Activated CD8-positive, alpha-beta T cell treated with anti-CD3 and anti-CD28 coated beads for 36 hours (primary cell): ENCODE results near the gene PSD4. TPM values are rescaled to one million over a fixed set of nuclear protein-coding genes. Genes with fewer than 3 reads are reported as not detected.

Experiments used
- ATAC-seq: fragments of 200-7000 bp; cut with Tn5 transposase; one replicate; pipeline ENCODE4 v1.10.0; 2021; ENCODE audit warnings: mild to moderate bottlenecking, moderate library complexity
- CTCF ChIA-PET: fragments of 350-600 bp; sonication (Branson Sonifier 250); formaldehyde crosslinking; loops from one replicate; lab custom pipeline; 2021; ENCODE audit warnings: antibody characterized with exemption; lab: Charles Lee
- POLR2A ChIA-PET: fragments of 350-600 bp; sonication (Branson Sonifier 250); formaldehyde crosslinking; loops from one replicate; lab custom pipeline; 2021; ENCODE audit warnings: antibody characterized with exemption; lab: Charles Lee
- DNase-seq: peaks from one replicate; pipeline ENCODE4 v3.0.0-alpha.2; 2020
- H3K27ac Mint-ChIP-seq: one replicate; pipeline ENCODE4 v1.8.0; 2021; ENCODE audit warnings: mild to moderate bottlenecking, mixed read lengths
- H3K27me3 Mint-ChIP-seq: one replicate; pipeline ENCODE4 v1.8.0; 2021; ENCODE audit warnings: mixed read lengths
- H3K36me3 Mint-ChIP-seq: one replicate; pipeline ENCODE4 v1.8.0; 2021; ENCODE audit warnings: low read depth, mixed read lengths
- H3K4me1 Mint-ChIP-seq: one replicate; pipeline ENCODE4 v1.8.0; 2021; ENCODE audit warnings: low read depth, mixed read lengths
- H3K4me3 Mint-ChIP-seq: one replicate; pipeline ENCODE4 v1.8.0; 2021; ENCODE audit warnings: mild to moderate bottlenecking, moderate library complexity, mixed read lengths
- H3K9me3 Mint-ChIP-seq: one replicate; pipeline ENCODE4 v1.8.0; 2021; ENCODE audit warnings: mixed read lengths
- intact Hi-C: fragments of 100-400 bp; cut with micrococcal nuclease; formaldehyde crosslinking; loops from one replicate; pipeline ENCODE4 v1.10.0; 2022
- total RNA-seq, 2 experiments: library from RNA; stranded (reverse); gene quantifications; one replicate each; pipeline ENCODE4 v1.2.3, GENCODE V29; 2021
- TF ChIP-seq, protein P1 (sequence below): fragments of 200-600 bp; IDR thresholded peaks from one replicate; pipeline ENCODE4 v1.8.0; 2022; ENCODE audit warnings: antibody characterized with exemption, mild to moderate bottlenecking

The PSD4 gene
- total RNA-seq, 2 experiments from 2014 or later: 247 to 251 TPM

DNA sequence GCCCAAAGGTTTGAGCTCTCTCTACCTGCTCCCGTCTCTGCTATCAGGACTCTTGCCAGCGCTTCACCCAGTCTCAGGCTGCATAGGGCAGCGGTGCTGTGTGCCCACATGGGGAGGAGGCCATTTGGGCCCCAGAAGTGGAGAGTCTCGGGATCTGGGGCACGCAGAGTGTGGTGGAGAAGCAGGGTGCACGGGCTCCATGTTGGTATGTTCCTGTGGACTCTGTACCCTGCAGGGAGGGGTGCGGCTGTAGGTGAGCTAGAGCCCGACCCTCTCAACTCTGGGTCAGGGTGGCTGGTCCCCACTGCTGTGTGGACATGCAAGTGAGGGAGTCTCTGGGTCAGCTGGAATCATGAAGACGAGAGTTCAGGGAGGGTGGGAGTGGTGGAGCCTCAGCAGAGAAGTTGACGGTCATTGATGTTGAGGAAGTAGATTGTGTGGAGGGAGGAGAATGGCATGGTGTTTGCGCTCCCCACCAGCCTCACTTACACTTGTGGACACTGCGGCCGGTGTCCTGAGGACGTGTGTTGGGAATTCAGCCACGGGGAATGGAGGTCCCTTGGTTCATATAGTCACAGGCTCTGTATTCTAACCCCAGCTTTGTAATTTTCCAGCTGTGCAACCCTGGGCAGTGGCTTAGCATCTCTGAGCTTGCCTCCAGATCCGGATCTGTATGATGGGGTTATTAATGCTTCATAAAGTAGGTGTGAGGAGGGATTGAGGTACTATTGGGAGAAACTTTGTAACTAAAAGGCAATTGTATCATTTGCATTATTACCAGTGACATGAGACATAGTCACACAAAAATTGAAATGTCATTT lies 840 bp upstream of the PSD4 start:
- peaks cover 72% of the 10 kb centered on the region for H3K36me3 Mint-ChIP-seq
- H3K4me1 Mint-ChIP-seq: peaks cover 68% of the 10 kb centered on the region
- CTCF ChIA-PET: interaction anchor here (2.4 to 8.3 kb wide), 7 partner anchors 9 to 93 kb away, joined by 8 to 127 read pairs (median 22); no protein-coding TSS in a partner anchor
- ATAC-seq (no peak), DNase-seq (no peak)
- peaks cover 10% of the 10 kb centered on the region for H3K9me3 Mint-ChIP-seq
- intact Hi-C loops: no loop called here
- no peaks in the 10 kb centered on the region for H3K27me3 Mint-ChIP-seq
- H3K27ac Mint-ChIP-seq: peak overlapping the region; percentile 98
- POLR2A ChIA-PET: interaction anchor here (0.6 to 5.8 kb wide), 12 partner anchors 8 to 527 kb away, joined by 3 to 58 read pairs (median 12); no protein-coding TSS in a partner anchor
- TF ChIP-seq, protein P1, sequence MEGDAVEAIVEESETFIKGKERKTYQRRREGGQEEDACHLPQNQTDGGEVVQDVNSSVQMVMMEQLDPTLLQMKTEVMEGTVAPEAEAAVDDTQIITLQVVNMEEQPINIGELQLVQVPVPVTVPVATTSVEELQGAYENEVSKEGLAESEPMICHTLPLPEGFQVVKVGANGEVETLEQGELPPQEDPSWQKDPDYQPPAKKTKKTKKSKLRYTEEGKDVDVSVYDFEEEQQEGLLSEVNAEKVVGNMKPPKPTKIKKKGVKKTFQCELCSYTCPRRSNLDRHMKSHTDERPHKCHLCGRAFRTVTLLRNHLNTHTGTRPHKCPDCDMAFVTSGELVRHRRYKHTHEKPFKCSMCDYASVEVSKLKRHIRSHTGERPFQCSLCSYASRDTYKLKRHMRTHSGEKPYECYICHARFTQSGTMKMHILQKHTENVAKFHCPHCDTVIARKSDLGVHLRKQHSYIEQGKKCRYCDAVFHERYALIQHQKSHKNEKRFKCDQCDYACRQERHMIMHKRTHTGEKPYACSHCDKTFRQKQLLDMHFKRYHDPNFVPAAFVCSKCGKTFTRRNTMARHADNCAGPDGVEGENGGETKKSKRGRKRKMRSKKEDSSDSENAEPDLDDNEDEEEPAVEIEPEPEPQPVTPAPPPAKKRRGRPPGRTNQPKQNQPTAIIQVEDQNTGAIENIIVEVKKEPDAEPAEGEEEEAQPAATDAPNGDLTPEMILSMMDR: no peak
- H3K4me3 Mint-ChIP-seq: peak overlapping the region; percentile 84

DNA sequence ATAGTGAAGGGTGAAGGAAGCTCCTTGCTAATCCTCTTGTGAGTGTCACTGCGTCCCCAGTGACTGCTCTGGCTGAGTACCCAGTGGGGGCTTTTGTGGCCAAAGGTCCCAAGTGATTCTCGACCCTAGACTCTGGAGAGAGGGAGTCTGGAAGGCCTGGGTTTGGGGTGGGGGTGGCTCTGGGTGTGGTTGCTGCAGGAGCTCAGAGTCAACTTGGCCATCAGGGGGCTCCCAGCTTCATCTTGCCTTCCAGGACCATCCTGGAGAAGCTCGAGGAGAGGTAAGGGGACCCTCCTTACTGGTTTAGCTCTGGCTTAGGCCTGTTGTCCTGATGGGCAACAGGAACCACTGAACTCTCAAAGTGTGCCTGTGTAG lies 592 bp downstream of the PSD4 start:
- TF ChIP-seq, protein P1: no peak
- Mint-ChIP-seq H3K4me1 (peaks cover 69% of the 10 kb centered on the region), H3K27me3 (no peaks in the 10 kb centered on the region), H3K9me3 (peaks cover 10% of the 10 kb centered on the region), H3K4me3 (peak overlapping the region; percentile 84), H3K27ac (peak overlapping the region; percentile 98), H3K36me3 (peaks cover 82% of the 10 kb centered on the region)
- peak; percentile 0 for ATAC-seq
- intact Hi-C loops: no loop called here
- ChIA-PET CTCF (interaction anchor here (0.6 to 8.3 kb wide), 16 partner anchors 10 to 216 kb away, joined by 3 to 127 read pairs (median 7); no protein-coding TSS in a partner anchor), POLR2A (interaction anchor here (0.7 to 5.8 kb wide), 16 partner anchors 10 to 195 kb away, joined by 3 to 58 read pairs (median 5); no protein-coding TSS in a partner anchor)
- DNase-seq: peak; percentile 45

DNA sequence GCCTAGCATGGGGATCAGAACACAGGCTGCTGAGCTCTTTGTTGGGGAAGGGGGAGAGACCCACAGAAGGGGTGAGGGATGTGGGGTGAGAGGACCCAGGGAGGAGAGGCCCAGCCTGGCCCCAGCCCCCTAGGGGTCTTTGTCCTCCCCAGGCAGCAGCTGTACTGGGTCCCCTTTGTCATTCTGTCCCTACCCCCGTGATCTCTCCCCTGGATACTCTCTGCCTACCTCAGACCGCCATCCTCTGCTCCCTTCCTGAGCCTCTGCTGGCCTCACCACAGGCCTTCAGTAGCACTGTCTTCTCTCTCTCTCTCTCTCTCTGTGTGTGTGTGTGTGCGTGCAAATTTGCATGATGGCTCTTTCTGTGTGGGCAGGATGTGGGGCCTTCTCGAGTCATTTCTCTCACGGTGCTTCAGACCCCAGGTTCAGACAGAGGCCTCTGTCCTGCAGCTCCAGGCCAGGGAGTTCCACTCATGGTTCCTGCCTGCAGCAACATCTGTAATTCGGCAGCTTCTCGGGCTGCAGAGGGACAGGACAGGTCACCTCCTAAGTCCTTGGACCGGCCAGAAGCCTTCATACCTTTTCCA lies 1.4 kb downstream of the PSD4 start:
- CTCF ChIA-PET: interaction anchor here (0.6 to 8.3 kb wide), 18 partner anchors 9 to 215 kb away, joined by 3 to 127 read pairs (median 7); no protein-coding TSS in a partner anchor
- H3K4me1 Mint-ChIP-seq: peaks cover 72% of the 10 kb centered on the region

DNA sequence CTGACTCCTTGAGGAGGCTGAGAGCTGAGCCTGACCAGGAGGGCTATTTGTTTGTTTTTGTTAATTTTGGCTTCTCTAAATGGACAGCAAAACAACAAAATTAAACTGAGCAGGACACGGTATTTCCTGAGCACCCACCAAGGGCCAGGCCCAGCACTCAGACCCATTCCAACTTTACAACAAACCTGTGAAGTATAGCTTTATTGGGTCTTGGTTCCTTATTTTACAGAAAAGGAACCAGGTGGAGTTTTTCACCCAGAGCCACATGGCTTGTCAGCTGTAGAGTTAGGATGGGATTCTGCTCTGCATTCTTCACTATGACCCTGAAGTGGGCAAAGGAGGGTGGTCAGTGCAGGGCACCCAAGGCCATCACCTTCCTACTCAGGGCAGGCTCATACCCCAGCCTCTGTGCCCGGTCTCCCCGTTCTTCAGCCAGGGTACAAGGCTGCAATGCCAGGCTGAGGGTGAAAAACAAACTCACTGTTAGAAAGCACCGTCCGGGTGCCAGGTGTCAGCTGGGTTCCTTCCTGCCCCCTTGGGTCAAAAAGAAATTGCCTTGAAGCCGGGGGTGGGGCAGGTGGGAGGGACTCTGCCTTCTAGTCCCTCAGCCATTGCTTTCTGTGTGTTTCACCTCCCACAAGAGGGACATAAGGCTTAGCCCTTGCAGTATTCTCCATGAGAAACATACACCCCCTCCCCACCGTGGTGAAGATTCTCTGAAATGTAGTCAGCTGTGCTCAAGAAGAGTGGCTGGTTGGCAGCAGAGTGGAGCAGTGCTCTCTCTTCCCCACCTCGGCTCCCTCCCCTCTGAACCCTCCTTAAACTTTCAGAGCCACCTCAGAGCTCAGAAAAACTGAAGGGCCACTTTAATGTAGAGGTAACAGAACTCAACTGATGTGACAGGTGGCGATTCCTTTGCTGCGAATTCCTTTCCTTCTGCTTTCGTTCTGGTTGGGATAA lies 2.2 kb downstream of the PSD4 start:
- Mint-ChIP-seq H3K4me3 (peak overlapping the region; percentile 84), H3K4me1 (peaks cover 78% of the 10 kb centered on the region), H3K27ac (peak overlapping the region; percentile 98), H3K36me3 (peaks cover 92% of the 10 kb centered on the region), H3K27me3 (no peaks in the 10 kb centered on the region), H3K9me3 (peaks cover 5% of the 10 kb centered on the region)
- DNase-seq (peak; percentile 79), ATAC-seq (peak; percentile 1)
- TF ChIP-seq, protein P1: no peak
- POLR2A ChIA-PET: interaction anchor here (0.6 to 5.8 kb wide), 10 partner anchors 11 to 78 kb away, joined by 3 to 58 read pairs (median 6); no protein-coding TSS in a partner anchor
- intact Hi-C loops: no loop called here
- CTCF ChIA-PET: interaction anchor here (1.0 to 8.3 kb wide), 12 partner anchors 8 to 96 kb away, joined by 3 to 127 read pairs (median 9); no protein-coding TSS in a partner anchor

More for the DNA sequence above, 1.4 kb downstream of the PSD4 start:
- Mint-ChIP-seq H3K4me3 (peak overlapping the region; percentile 84), H3K27ac (peak overlapping the region; percentile 98), H3K9me3 (peaks cover 7% of the 10 kb centered on the region), H3K36me3 (peaks cover 85% of the 10 kb centered on the region), H3K27me3 (no peaks in the 10 kb centered on the region)
- TF ChIP-seq, protein P1: no peak
- intact Hi-C loops: no loop called here
- DNase-seq (peak; percentile 92), ATAC-seq (peak; percentile 46)
- POLR2A ChIA-PET: interaction anchor here (0.6 to 5.8 kb wide), 20 partner anchors 9 to 196 kb away, joined by 3 to 58 read pairs (median 5); no protein-coding TSS in a partner anchor
